Left ventricle myocardium inferior (tissue), 1 donor: Measurements from ENCODE around the gene CAMKMT. TPM values are rescaled to one million over a fixed set of nuclear protein-coding genes. Genes with fewer than 3 reads are reported as not detected.

Source experiments
- DNase-seq: peaks from one replicate; pipeline ENCODE4 v3.0.0-alpha.2; 2020
- H3K27ac ChIP-seq: fragments of 200-600 bp; replicated peaks from 2 replicates; pipeline ENCODE4 v1.8.0; 2021
- H3K27me3 ChIP-seq: fragments of 200-600 bp; 2 replicates; pipeline ENCODE4 v1.8.0; 2021; ENCODE audit warnings: low read depth
- H3K36me3 ChIP-seq: fragments of 200-600 bp; 2 replicates; pipeline ENCODE4 v1.8.0; 2021
- H3K4me1 ChIP-seq: fragments of 200-600 bp; 2 replicates; pipeline ENCODE4 v1.8.0; 2021
- H3K4me3 ChIP-seq: fragments of 200-600 bp; 2 replicates; pipeline ENCODE4 v1.8.0; 2021; ENCODE audit warnings: mild to moderate bottlenecking, moderate library complexity
- H3K9me3 ChIP-seq: fragments of 200-600 bp; replicated peaks from 2 replicates; pipeline ENCODE4 v1.8.0; 2021
- CTCF ChIP-seq: fragments of 200-600 bp; IDR thresholded peaks from 2 replicates; pipeline ENCODE4 v1.8.0; 2021; ENCODE audit warnings: antibody characterized with exemption, mild to moderate bottlenecking, borderline replicate concordance
- intact Hi-C: fragments of 100-400 bp; cut with micrococcal nuclease; formaldehyde crosslinking; loops from one replicate; pipeline ENCODE4 v1.11.0; 2022
- total RNA-seq: library from RNA; stranded (reverse); fragmentation: NEBNext Ultra II Directional; extraction: Animal tissue kit (Norgen Biotek cat#: 25700); gene quantifications from one replicate; pipeline ENCODE4 v1.2.1, GENCODE V29; 2021
- donor health status: DM: no; HTN: yes; CAD: no; lungs with severe emphysema.

CAMKMT gene
- total RNA-seq, 1 donor from 2014 or later, result 4.8 TPM

- intact Hi-C loops, result no loop called here
- DNase-seq, result no peak
- no peaks in the 10 kb centered on the region for H3K36me3 ChIP-seq
- H3K27ac ChIP-seq, result no peak overlapping the region
- H3K4me1 ChIP-seq, result no peaks in the 10 kb centered on the region
- H3K9me3 ChIP-seq, result no peaks in the 10 kb centered on the region
- no peaks in the 10 kb centered on the region for H3K27me3 ChIP-seq
- H3K4me3 ChIP-seq, result no peak overlapping the region
- no peak for TF ChIP-seq CTCF
Measured at GRCh38 chr2:44562737-44563136, 201.0 kb downstream of the CAMKMT start.

DNA sequence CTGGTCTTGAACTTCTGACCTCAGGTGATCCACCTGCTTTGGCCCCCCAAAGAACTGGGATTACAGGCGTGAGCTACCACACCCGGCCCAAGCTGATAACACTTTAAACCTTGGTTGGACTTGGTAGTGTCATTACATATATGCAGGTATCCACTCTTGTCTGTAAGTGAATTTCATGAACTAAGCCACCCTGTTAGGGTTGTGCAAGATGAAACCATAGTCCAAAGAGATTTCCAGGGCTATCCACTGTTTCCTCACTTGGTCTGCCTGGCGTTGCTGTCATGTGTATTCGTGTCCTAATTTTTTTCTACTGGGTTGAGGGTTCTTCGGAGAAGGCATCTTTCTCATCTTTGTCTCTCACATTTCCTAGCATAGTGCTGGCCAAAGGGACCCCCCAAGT is 203.0 kb downstream of the CAMKMT start:
- DNase-seq, result no peak
- Histone ChIP-seq H3K4me1 (no peaks in the 10 kb centered on the region), H3K36me3 (no peaks in the 10 kb centered on the region), H3K27me3 (no peaks in the 10 kb centered on the region), H3K27ac (no peak overlapping the region), H3K9me3 (no peaks in the 10 kb centered on the region), H3K4me3 (no peak overlapping the region)
- intact Hi-C loops, result no loop called here
- TF ChIP-seq CTCF, result no peak

DNA sequence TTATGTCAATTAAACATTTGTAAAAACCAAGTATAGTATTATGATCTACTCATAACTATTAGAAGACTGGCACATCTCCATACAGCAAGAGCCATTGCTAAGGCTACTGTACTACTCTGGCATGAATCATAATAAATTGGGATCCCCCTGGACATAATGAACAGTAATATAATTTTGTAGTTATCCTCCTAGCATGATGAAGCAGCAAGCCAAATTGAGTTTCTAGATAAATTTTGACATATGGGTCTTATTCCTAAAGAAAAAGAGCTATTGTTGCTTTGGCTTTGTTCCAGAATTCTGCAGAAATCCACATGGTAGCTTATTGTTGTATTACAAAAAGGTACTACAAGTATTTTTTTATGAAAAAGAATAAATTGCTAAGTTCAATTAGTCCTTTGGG is 204.3 kb downstream of the CAMKMT start:
- H3K36me3 ChIP-seq, result no peaks in the 10 kb centered on the region
- intact Hi-C loops, result no loop called here
- no peak for DNase-seq

DNA sequence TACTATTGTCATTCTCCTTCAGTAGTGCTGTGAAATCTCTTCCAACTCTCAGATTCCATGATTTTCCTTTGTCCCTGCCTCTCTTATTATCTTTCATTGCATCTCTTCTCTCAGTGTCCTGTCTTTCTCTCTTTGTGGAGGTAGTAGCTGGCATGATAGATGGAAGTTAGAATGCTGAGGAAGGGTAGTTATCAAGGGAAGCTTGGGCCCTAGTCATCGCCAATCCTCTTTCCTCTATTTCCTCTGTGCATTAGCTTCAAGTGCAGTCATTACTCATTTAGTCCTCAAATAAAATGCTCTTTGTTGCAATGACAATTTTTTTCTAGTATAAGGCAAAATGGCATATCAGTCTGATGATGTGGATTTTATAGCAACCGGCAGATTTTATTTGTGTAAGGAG is 207.7 kb downstream of the CAMKMT start:
- H3K36me3 ChIP-seq, result no peaks in the 10 kb centered on the region
- DNase-seq, result no peak
- no peaks in the 10 kb centered on the region for H3K27me3 ChIP-seq
- no peak overlapping the region for H3K27ac ChIP-seq
- no peaks in the 10 kb centered on the region for H3K9me3 ChIP-seq
- H3K4me1 ChIP-seq, result no peaks in the 10 kb centered on the region
- TF ChIP-seq CTCF, result no peak
- intact Hi-C loops, result no loop called here
- no peak overlapping the region for H3K4me3 ChIP-seq

More for the DNA sequence above, 204.3 kb downstream of the CAMKMT start:
- Histone ChIP-seq H3K27me3 (no peaks in the 10 kb centered on the region), H3K4me3 (no peak overlapping the region), H3K4me1 (no peaks in the 10 kb centered on the region), H3K27ac (no peak overlapping the region), H3K9me3 (no peaks in the 10 kb centered on the region)
- TF ChIP-seq CTCF, result no peak

DNA sequence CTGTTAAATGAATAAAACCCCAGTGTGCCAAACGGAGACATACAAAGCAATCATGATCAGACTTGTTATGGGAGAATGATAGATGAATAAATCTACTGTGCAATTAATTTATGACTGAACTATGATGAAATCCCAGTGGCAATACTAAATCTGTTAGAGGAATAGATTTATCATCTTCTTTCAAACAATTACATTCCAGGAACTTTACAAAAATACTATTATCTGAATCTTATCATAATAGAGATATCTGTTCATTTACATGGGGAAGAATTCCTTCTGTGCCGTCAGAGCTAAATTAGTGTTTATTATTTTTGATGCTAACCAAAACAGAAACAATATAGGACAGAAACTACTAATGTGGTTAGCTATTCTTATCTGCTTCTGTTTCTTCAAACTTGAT is 208.5 kb downstream of the CAMKMT start:
- Histone ChIP-seq H3K27ac (no peak overlapping the region), H3K4me1 (no peaks in the 10 kb centered on the region), H3K9me3 (no peaks in the 10 kb centered on the region), H3K27me3 (no peaks in the 10 kb centered on the region), H3K36me3 (no peaks in the 10 kb centered on the region), H3K4me3 (no peak overlapping the region)
- no peak for TF ChIP-seq CTCF
- intact Hi-C loops, result no loop called here
- DNase-seq, result no peak

DNA sequence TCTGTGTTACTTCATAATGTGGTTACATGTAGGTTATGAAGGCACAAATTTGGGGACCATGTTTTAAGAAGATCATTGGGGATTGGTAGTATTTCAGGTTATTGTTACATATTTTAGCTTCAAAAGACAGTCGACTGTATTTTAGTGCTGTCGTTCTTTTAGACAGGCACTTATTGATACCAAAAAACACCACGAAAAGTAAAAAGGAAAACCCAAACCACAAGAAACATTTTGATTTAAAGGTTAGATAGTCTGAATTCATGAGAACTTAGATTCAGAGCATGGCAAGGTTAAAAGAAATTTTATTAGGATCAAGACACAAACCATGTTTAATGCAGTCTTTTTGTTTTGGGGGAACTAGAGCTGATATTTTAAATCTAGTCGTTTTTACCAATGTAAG is 209.0 kb downstream of the CAMKMT start:
- Histone ChIP-seq H3K27me3 (no peaks in the 10 kb centered on the region), H3K4me3 (no peak overlapping the region), H3K4me1 (no peaks in the 10 kb centered on the region), H3K27ac (no peak overlapping the region), H3K36me3 (no peaks in the 10 kb centered on the region), H3K9me3 (no peaks in the 10 kb centered on the region)
- intact Hi-C loops, result no loop called here
- no peak for DNase-seq
- TF ChIP-seq CTCF, result no peak
